ENCODE results near the gene PGA4. TPM values are rescaled to one million over a fixed set of nuclear protein-coding genes. Genes with fewer than 3 reads are reported as not detected.

The PGA4 gene
- total and polyA plus RNA-seq, 2 donors (not counting 3 experiments of a cell fraction or from before 2014, with no cell fraction given): 0.15 TPM; not detected in 1

GRCh38 chr11:61186504-61186903 lies 35.6 kb upstream of the PGA4 start:
- FAIRE-seq (no peak), DNase-seq (ENCODE audit: low read depth, low spot score) (no peak)
- Histone ChIP-seq H3K4me3 (replicated peaks in 1 of 3; ENCODE audit: insufficient read depth in 1 of 3, low read depth in 1 of 3, low read length in 3 of 3) (no peak overlapping the region), H3K9me3 (replicated peaks; ENCODE audit: control insufficient read depth, insufficient read depth, low read length) (no peaks in the 10 kb centered on the region), H3K27me3 (ENCODE audit: control insufficient read depth in 2 of 2, insufficient read depth in 2 of 2, low read length in 2 of 2) (no peaks in the 10 kb centered on the region), H3K4me2 (ENCODE audit: insufficient read depth, low read length) (no peak overlapping the region), H3K9me1 (replicated peaks; ENCODE audit: control insufficient read depth, extremely low read depth, insufficient read depth, low read length) (no peaks in the 10 kb centered on the region), H3K79me2 (ENCODE audit: control insufficient read depth, insufficient read depth, low read length) (no peaks in the 10 kb centered on the region), H3K36me3 (ENCODE audit: control insufficient read depth in 2 of 2, extremely low read depth in 1 of 2, insufficient read depth in 2 of 2, low read length in 2 of 2) (no peaks in the 10 kb centered on the region), H2AFZ (ENCODE audit: low read depth, low read length) (no peak overlapping the region), H3K9ac (replicated peaks; ENCODE audit: extremely low read depth, insufficient read depth, low read length) (no peak overlapping the region), H3K27ac (ENCODE audit: insufficient read depth, low read depth, low read length) (no peak overlapping the region), H3K4me1 (ENCODE audit: control insufficient read depth, extremely low read depth, insufficient read depth, low read length) (no peaks in the 10 kb centered on the region), H4K20me1 (replicated peaks; ENCODE audit: control insufficient read depth, extremely low read depth, insufficient read depth, low read length) (no peaks in the 10 kb centered on the region)
- CTCF ChIA-PET: interaction anchor here (1.1 to 2.7 kb wide), 6 partner anchors 11 to 411 kb away, joined by 3 to 19 read pairs (median 4); no protein-coding TSS in a partner anchor
- TF ChIP-seq MYC (IDR thresholded peaks at IDR 0.05; ENCODE audit: low read depth, low read length) (no peak), EZH2 (IDR thresholded peaks at IDR 0.05; ENCODE audit: borderline replicate concordance, low read depth, low read length, severe bottlenecking) (no peak), GATA2 (IDR thresholded peaks at IDR 0.05; ENCODE audit: insufficient read depth, insufficient read length, low read depth, low read length) (no peak), POLR2AphosphoS5 (IDR thresholded peaks at IDR 0.05; ENCODE audit: insufficient read depth, low read depth, low read length) (no peak), MAX (IDR thresholded peaks at IDR 0.05; ENCODE audit: insufficient read depth, insufficient read length) (no peak), JUN (IDR thresholded peaks at IDR 0.05; ENCODE audit: borderline replicate concordance, insufficient read depth, insufficient read length, low read depth) (no peak), POLR2A (IDR thresholded peaks at IDR 0.05; ENCODE audit: low read depth, low read length) (no peak), FOS (IDR thresholded peaks at IDR 0.05; ENCODE audit: borderline replicate concordance, insufficient read depth, low read length) (no peak)
- no TSS peak for BruUV-seq (replicated peaks)
- dilution Hi-C loops (cut with MboI; ENCODE audit: extremely low pct_ligation_motif_present, low sequenced_read_pairs): no loop called here
- intact Hi-C loops (cut with micrococcal nuclease): loop anchor here (2.0 kb wide), 2 partner anchors 356 to 412 kb away; no protein-coding TSS in a partner anchor
- POLR2A ChIA-PET: no interaction called here

All from endothelial cell of umbilical vein (primary cell).